GM21576 (cell line): ENCODE results near the gene ADGRL3.
"Not testable (repeated sequence)": the region's sequence is repeated elsewhere in the genome, so short reads cannot be mapped to it uniquely, and the experiment has no call there.

Experiments
- ATAC-seq: cut with Tn5 transposase; IDR thresholded peaks from one replicate; pipeline ENCODE4 v1.9.1; 2021; ENCODE audit warnings: mild to moderate bottlenecking, moderate library complexity; ENCODE audit not compliant: unreplicated experiment

Gene ADGRL3

GRCh38 chr4:61714387-61714911, 514.3 kb downstream of the ADGRL3 start:
- no peak for ATAC-seq

GRCh38 chr4:61716426-61716825, 516.3 kb downstream of the ADGRL3 start:
- no peak for ATAC-seq

- ATAC-seq: no peak
Observed at GRCh38 chr4:61723492-61723891, 523.4 kb downstream of the ADGRL3 start.

- ATAC-seq: no peak
Observed at GRCh38 chr4:61727286-61727685, 527.2 kb downstream of the ADGRL3 start.

- ATAC-seq: no peak
Observed at GRCh38 chr4:61734409-61734808, 534.3 kb downstream of the ADGRL3 start.

- no peak for ATAC-seq
Observed at GRCh38 chr4:61739887-61740286, 539.8 kb downstream of the ADGRL3 start.

- ATAC-seq: no peak
Observed at GRCh38 chr4:61740886-61741285, 540.8 kb downstream of the ADGRL3 start.

- ATAC-seq: no peak
Observed at GRCh38 chr4:61741327-61742096, 541.4 kb downstream of the ADGRL3 start.

GRCh38 chr4:61750810-61751209, 550.7 kb downstream of the ADGRL3 start:
- ATAC-seq: no peak

GRCh38 chr4:61752617-61753016, 552.5 kb downstream of the ADGRL3 start:
- ATAC-seq: no peak

GRCh38 chr4:61753739-61754138, 553.6 kb downstream of the ADGRL3 start:
- no peak for ATAC-seq

- not testable (repeated sequence) for ATAC-seq
Observed at GRCh38 chr4:61756937-61757336, 556.8 kb downstream of the ADGRL3 start.

- ATAC-seq: not testable (repeated sequence)
Observed at GRCh38 chr4:61757983-61758382, 557.9 kb downstream of the ADGRL3 start.

- ATAC-seq: not testable (repeated sequence)
Observed at GRCh38 chr4:61758596-61758995, 558.5 kb downstream of the ADGRL3 start.

GRCh38 chr4:61759245-61759644, 559.1 kb downstream of the ADGRL3 start:
- ATAC-seq: not testable (repeated sequence)

GRCh38 chr4:61759885-61760284, 559.8 kb downstream of the ADGRL3 start:
- ATAC-seq: not testable (repeated sequence)

- ATAC-seq: no peak
Observed at GRCh38 chr4:61760820-61761219, 560.7 kb downstream of the ADGRL3 start.

GRCh38 chr4:61762722-61763627, 562.8 kb downstream of the ADGRL3 start:
- ATAC-seq: no peak

- no peak for ATAC-seq
Observed at GRCh38 chr4:61763682-61764081, 563.6 kb downstream of the ADGRL3 start.

- ATAC-seq: not testable (repeated sequence)
Observed at GRCh38 chr4:61764090-61764489, 564.0 kb downstream of the ADGRL3 start.

- not testable (repeated sequence) for ATAC-seq
Observed at GRCh38 chr4:61769444-61770167, 569.5 kb downstream of the ADGRL3 start.
